PC-9 (cell line): ENCODE measurements around the gene DIRAS1.

ENCODE experiments used
- CTCF ChIP-seq: fragments of 200-600 bp; sonication (generic); conservative IDR thresholded peaks from 2 replicates; pipeline ENCODE4 v1.6.1; 2017; ENCODE audit warnings: mixed run types, antibody characterized with exemption, mild to moderate bottlenecking, moderate library complexity
- EZH2 ChIP-seq: fragments of 200-600 bp; sonication (generic); IDR thresholded peaks from 2 replicates; pipeline ENCODE4 v1.8.0; 2017; ENCODE audit warnings: antibody characterized with exemption, low read depth

GRCh38 chr19:2768365-2769132 is 47.4 kb upstream of the DIRAS1 start:
- no peak for TF ChIP-seq CTCF
- TF ChIP-seq EZH2 = no peak
